K562 (cell line): ENCODE measurements around the gene PRICKLE3. TPM values are rescaled to one million over a fixed set of nuclear protein-coding genes. Genes with fewer than 3 reads are reported as not detected.
A peak's percentile ranks its signal among the peaks of the same experiment; 100 is the strongest.

Experiments
- ATAC-seq: fragments of 200-7000 bp; cut with Tn5 transposase; 3 replicates; pipeline ENCODE4 v1.9.1; 2020; ENCODE audit warnings: moderate library complexity
- BruUV-seq: library from RNA; stranded (reverse); fragments of 400-500 nt; replicated peaks from 2 replicates; lab custom pipeline; 2021; lab: Mats Ljungman, UMichigan
- CTCF ChIA-PET: fragments of 300-600 bp; formaldehyde crosslinking; extraction: SDS; loops from one replicate; lab custom pipeline; 2021; ENCODE audit warnings: low intra/inter-chr PET ratio; lab: Yijun Ruan, JAX
- POLR2A ChIA-PET: fragments of 300-600, 350-650 bp; sonication (Branson Sonifier 250); formaldehyde crosslinking; extraction: SDS; loops from one replicate; lab custom pipeline; 2021; ENCODE audit warnings: antibody characterized with exemption, inconsistent platforms; lab: Yijun Ruan, JAX
- DNase-seq, 4 experiments: peaks; one replicate each; pipeline versions ENCODE4 v3.0.0 to v3.0.0-alpha.2; 2011 to 2018; ENCODE audit warnings: low spot score in 3 of 4, mixed read lengths in 3 of 4; ENCODE audit errors: extremely low read depth in 1 of 4
- FAIRE-seq: peaks from 2 replicates; lab custom pipeline; 2011; peaks lifted over from hg19 to GRCh38; lab: Jason Lieb, UNC
- H2AFZ ChIP-seq: 2 replicates; pipeline ENCODE4 v1.6.0; 2011; ENCODE audit warnings: low read depth, low read length, control low read depth, inconsistent platforms
- H3K27ac ChIP-seq: fragments of 200-600 bp; 3 replicates; pipeline ENCODE4 v1.8.0; 2011; ENCODE audit warnings: low read depth, mild to moderate bottlenecking, control low read depth, inconsistent platforms, low read length, moderate library complexity, mixed read lengths; ENCODE audit errors: extremely low read depth
- H3K27me3 ChIP-seq, 2 experiments: fragments of 300-600 bp in 1 of 2; 2 replicates in 1 of 2; 3 replicates in 1 of 2; pipeline versions ENCODE4 v1.6.0 to v1.8.0; 2011; ENCODE audit warnings: inconsistent platforms in 2 of 2, low read length in 2 of 2, mild to moderate bottlenecking in 1 of 2, mixed read lengths in 1 of 2, moderate library complexity in 1 of 2; ENCODE audit not compliant: control insufficient read depth in 2 of 2, insufficient read depth in 2 of 2
- H3K36me3 ChIP-seq: fragments of 300-600 bp; 3 replicates; pipeline ENCODE4 v1.8.0; 2011; ENCODE audit warnings: mild to moderate bottlenecking, low read length, inconsistent platforms; ENCODE audit not compliant: control insufficient read depth, insufficient read depth
- H3K4me1 ChIP-seq, 2 experiments: fragments of 200-600 bp in 1 of 2; replicated peaks in 1 of 2; 2 replicates in 1 of 2; 3 replicates in 1 of 2; pipeline versions ENCODE4 v1.5.1 to v1.8.0; 2011; ENCODE audit warnings: inconsistent platforms in 2 of 2, low read length in 2 of 2, mild to moderate bottlenecking in 1 of 2, mixed read lengths in 1 of 2, moderate library complexity in 1 of 2; ENCODE audit not compliant: control insufficient read depth in 2 of 2, insufficient read depth in 2 of 2
- H3K4me2 ChIP-seq: 2 replicates; pipeline ENCODE4 v1.6.1; 2011; ENCODE audit warnings: low read length, control low read depth, inconsistent platforms, mixed read lengths; ENCODE audit not compliant: insufficient read depth
- H3K4me3 ChIP-seq: fragments of 200-600 bp; sonication (generic), shearing (Covaris generic); 2 replicates; pipeline ENCODE4 v1.5.1; 2016; ENCODE audit warnings: control low read depth, inconsistent platforms
- H3K79me2 ChIP-seq: fragments of 200-600 bp; 3 replicates; pipeline ENCODE4 v1.8.0; 2011; ENCODE audit warnings: low read length, inconsistent platforms; ENCODE audit not compliant: control insufficient read depth, insufficient read depth
- H3K9ac ChIP-seq, 2 experiments: 2 replicates each; pipeline versions ENCODE4 v1.6.0 to v1.6.1; 2011; ENCODE audit warnings: low read depth in 2 of 2, low read length in 2 of 2, control low read depth in 1 of 2, inconsistent platforms in 1 of 2, mild to moderate bottlenecking in 1 of 2, mixed read lengths in 1 of 2; ENCODE audit not compliant: insufficient read depth in 1 of 2
- H3K9me1 ChIP-seq: one replicate; pipeline ENCODE4 v1.6.0; 2011; ENCODE audit warnings: inconsistent platforms, mild to moderate bottlenecking, low read length, moderate library complexity; ENCODE audit not compliant: control insufficient read depth, insufficient read depth
- H3K9me3 ChIP-seq: replicated peaks from 2 replicates; pipeline ENCODE4 v1.5.1; 2011; ENCODE audit warnings: low read depth, low read length, inconsistent platforms; ENCODE audit not compliant: control insufficient read depth, insufficient read depth
- H4K20me1 ChIP-seq: replicated peaks from 2 replicates; pipeline ENCODE4 v1.6.1; 2011; ENCODE audit warnings: low read length, inconsistent platforms, mixed read lengths; ENCODE audit not compliant: control insufficient read depth, insufficient read depth
- HMGN3 ChIP-seq: IDR thresholded peaks from 2 replicates; pipeline ENCODE4 v1.6.1; 2011; ENCODE audit warnings: borderline replicate concordance, low read depth, mild to moderate bottlenecking, mixed read lengths, low read length; ENCODE audit not compliant: insufficient read length; ENCODE audit errors: extremely low read depth
- KAT8 ChIP-seq: fragments of 450-650 bp; IDR thresholded peaks from 2 replicates; pipeline ENCODE4 v1.6.1; 2016; ENCODE audit warnings: low read depth, mild to moderate bottlenecking
- KDM1A ChIP-seq, 2 experiments: fragments of 450-650 bp; IDR thresholded peaks; 2 replicates each; pipeline ENCODE4 v1.6.1; 2016; ENCODE audit warnings: mild to moderate bottlenecking in 2 of 2
- RBM14 ChIP-seq: fragments of 200-400 bp; formaldehyde crosslinking; IDR thresholded peaks from 2 replicates; pipeline ENCODE4 v1.6.1; 2018; ENCODE audit warnings: low read depth, mild to moderate bottlenecking, low read length, moderate library complexity, borderline replicate concordance; ENCODE audit not compliant: insufficient read depth
- RBM25 ChIP-seq: fragments of 200-400 bp; formaldehyde crosslinking; IDR thresholded peaks from 2 replicates; pipeline ENCODE4 v1.6.1; 2018; ENCODE audit warnings: low read length, low read depth, moderate library complexity; ENCODE audit not compliant: severe bottlenecking
- SMARCA5 ChIP-seq: fragments of 450-650 bp; IDR thresholded peaks from 2 replicates; pipeline ENCODE4 v1.6.1; 2016
- SNIP1 ChIP-seq: fragments of 450-650 bp; IDR thresholded peaks from 2 replicates; pipeline ENCODE4 v1.7.1; 2017; ENCODE audit warnings: low read depth, mild to moderate bottlenecking
- SRSF3 ChIP-seq: fragments of 200-400 bp; formaldehyde crosslinking; IDR thresholded peaks from 2 replicates; pipeline ENCODE4 v1.6.1; 2016; ENCODE audit warnings: mild to moderate bottlenecking, low read length, moderate library complexity; ENCODE audit not compliant: insufficient read depth
- XRCC3 ChIP-seq: fragments of 450-650 bp; IDR thresholded peaks from 2 replicates; pipeline ENCODE4 v1.6.1; 2017; ENCODE audit warnings: mild to moderate bottlenecking, moderate library complexity
- YY1 ChIP-seq, 3 experiments: IDR thresholded peaks; 2 replicates each; pipeline ENCODE4 v1.6.1; 2011; ENCODE audit warnings: low read length in 2 of 3, mild to moderate bottlenecking in 2 of 3, moderate library complexity in 2 of 3, borderline replicate concordance in 1 of 3, control low read depth in 1 of 3, low read depth in 1 of 3; ENCODE audit not compliant: insufficient read depth in 3 of 3, insufficient replicate concordance in 2 of 3, control insufficient read depth in 1 of 3, insufficient read length in 1 of 3; ENCODE audit errors: extremely low read depth in 1 of 3
- ZBTB33 ChIP-seq: sonication (generic); formaldehyde crosslinking; IDR thresholded peaks from 2 replicates; pipeline ENCODE4 v1.8.1; 2023; ENCODE audit warnings: mild to moderate bottlenecking, missing genetic modification reagents
- ZBTB34 ChIP-seq: fragments of 250-450 bp; sonication (Bioruptor Pico); IDR thresholded peaks from 2 replicates; pipeline ENCODE4 v1.8.0; 2021; ENCODE audit warnings: mild to moderate bottlenecking, moderate library complexity
- ZNF175 ChIP-seq: fragments of 200-800 bp; sonication (Bioruptor generic); IDR thresholded peaks from 2 replicates; pipeline ENCODE4 v1.6.1; 2016; ENCODE audit warnings: low read depth, mild to moderate bottlenecking, missing genetic modification characterization, missing compliant biosample characterization
- ZNF398 ChIP-seq: fragments of 250-450 bp; sonication (Bioruptor Pico); IDR thresholded peaks from 2 replicates; pipeline ENCODE4 v1.8.0; 2021; ENCODE audit warnings: moderate library complexity, mild to moderate bottlenecking, inconsistent platforms
- WGBS: fragments of 100-300 bp; shearing (Covaris generic); methylation state at CpG from one replicate; pipeline ENCODE4 v1.1.6; 2016; ENCODE audit warnings: low coverage, mixed read lengths; ENCODE audit not compliant: insufficient coverage; ENCODE audit errors: missing lambda C conversion rate; 5-methylcytosine and 5-hydroxymethylcytosine counted together
- in situ Hi-C: fragments of 300-500 bp; cut with MboI; formaldehyde crosslinking; loops from 4 replicates; pipeline ENCODE4 v1.15.0; 2018; ENCODE audit warnings: inconsistent platforms, mixed read lengths
- intact Hi-C: fragments of 100-400 bp; cut with micrococcal nuclease; formaldehyde crosslinking; loops from 2 replicates; pipeline ENCODE4 v1.14.2; 2022
- polyA plus RNA-seq, 8 experiments: library from polyadenylated mRNA; depleted of rRNA in 4 of 8; stranded (reverse) in 5 of 8; unstranded in 3 of 8; fragments of >200 nt; fragmentation: Nextera tagmentation in 2 of 8; fragmentation: Illumina TruSeq in 1 of 8; extraction: Ambion mirVana in 2 of 8; extraction: Trizol in 1 of 8; gene quantifications; 2 replicates each; pipeline versions ENCODE4 v1.2.1 to v1.2.3, GENCODE V29; 2011 to 2014; ENCODE audit warnings: inconsistent platforms in 1 of 8, missing spikeins in 1 of 8
- total RNA-seq, 7 experiments: library from RNA; depleted of rRNA in 6 of 7; stranded (reverse); fragments of >200 nt in 6 of 7; fragmentation: Illumina TruSeq in 2 of 7; extraction: Trizol in 2 of 7; gene quantifications; 2 replicates each; pipeline versions ENCODE4 v1.2.1 to v1.2.3, GENCODE V29; 2011 to 2021; ENCODE audit warnings: low replicate concordance in 1 of 7

Gene PRICKLE3
- total and polyA plus RNA-seq, 9 of the 15 experiments (the other 6 are each of a cell fraction or from before 2014, with no cell fraction given) = 1.1 to 44.3 (median 14.0) TPM

GRCh38 chrX:49171752-49172279 lies 14.4 kb downstream of the PRICKLE3 start, which contains the start of gene PLP2 (continued):
- TF ChIP-seq ZBTB33 (CRISPR knock-in tag) (0 out of 2 replicates have a peak, but pooled peaks have one; percentile 3), SRSF3 (no peak), ZBTB34 (CRISPR knock-in tag) (no peak)

DNA sequence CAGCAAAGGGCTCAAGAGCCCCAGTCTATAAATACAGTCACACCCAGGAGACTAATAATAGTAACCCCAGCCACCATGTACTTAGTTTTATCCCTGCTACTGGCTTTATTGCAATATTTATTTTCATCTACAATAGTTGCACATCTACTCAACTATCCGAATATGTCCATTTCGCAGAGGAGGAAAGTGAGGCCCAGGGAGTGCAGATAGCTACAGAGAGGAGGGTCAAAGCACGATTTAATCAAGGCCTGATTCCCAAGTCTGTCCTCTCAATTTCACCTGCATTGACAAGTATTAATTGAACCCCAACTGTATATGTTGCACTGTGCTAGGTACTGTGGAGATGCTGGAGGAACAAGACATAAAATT lies 18.4 kb downstream of the PRICKLE3 start:
- H3K9ac ChIP-seq = peak overlapping the region; percentile 87 to 89; a peak in 3 of 4 replicates
- H2AFZ ChIP-seq = peak overlapping the region; percentile 86
- H3K9me1 ChIP-seq = no peaks in the 10 kb centered on the region
- H3K36me3 ChIP-seq = no peaks in the 10 kb centered on the region
- intact Hi-C loops (no loop called here), in situ Hi-C loops (no loop called here)
- no peaks in the 10 kb centered on the region for H3K27me3 ChIP-seq
- H3K79me2 ChIP-seq = peaks cover 23% of the 10 kb centered on the region
- H3K27ac ChIP-seq = peak overlapping the region; percentile 86
- BruUV-seq = no TSS peak
- H3K4me3 ChIP-seq = peak overlapping the region; percentile 26; the same call in 1 of the 2 replicates
- CTCF ChIA-PET = no interaction called here
- no peaks in the 10 kb centered on the region for H4K20me1 ChIP-seq
- 55% methylated on average over 3 of the region's 3 CpGs for WGBS
- POLR2A ChIA-PET = interaction anchor here (0.5 to 2.1 kb wide), 5 partner anchors 10 to 1031 kb away, joined by 3 to 8 read pairs (median 3); no protein-coding TSS in a partner anchor
- H3K9me3 ChIP-seq = no peaks in the 10 kb centered on the region
- peaks cover 41 to 64% of the 10 kb centered on the region in 2 experiments for H3K4me1 ChIP-seq
- no peak for ATAC-seq
- peak; percentile 69 for FAIRE-seq
- no peak for DNase-seq
- H3K4me2 ChIP-seq = peak overlapping the region; percentile 81
- TF ChIP-seq ZNF398 (CRISPR knock-in tag) = no peak
- TF ChIP-seq SMARCA5 = 0 out of 2 replicates have a peak, but pooled peaks have one; percentile 54
- TF ChIP-seq RBM14 = no peak
- TF ChIP-seq HMGN3 = no peak
- TF ChIP-seq SNIP1 = no peak
- no peak for TF ChIP-seq YY1 (IDR thresholded peaks at IDR 0.05; ENCODE audit: borderline replicate concordance in 1 of 3, control insufficient read depth in 1 of 3, extremely low read depth in 1 of 3, insufficient read depth in 3 of 3, insufficient read length in 1 of 3, insufficient replicate concordance in 2 of 3, low read depth in 1 of 3, low read length in 2 of 3)
- peak in 1 of 2 experiments; percentile 74; a peak in 2 of 4 replicates for TF ChIP-seq KDM1A (IDR thresholded peaks at IDR 0.05)
- TF ChIP-seq KAT8 = no peak
- no peak for TF ChIP-seq ZNF175 (CRISPR knock-in tag)
- TF ChIP-seq RBM25 = peak; percentile 90
- no peak for TF ChIP-seq XRCC3
